Epithelial cell of esophagus (primary cell): ENCODE data around the gene MAP1LC3B.
"Not testable (repeated sequence)": the region's sequence is repeated elsewhere in the genome, so short reads cannot be mapped to it uniquely, and the experiment has no call there.

Experiments
- DNase-seq: peaks from one replicate; pipeline ENCODE4 v3.0.0; 2010; ENCODE audit warnings: low read depth
- H3K4me3 ChIP-seq: 2 replicates; pipeline ENCODE4 v1.5.1; 2011; ENCODE audit warnings: mild to moderate bottlenecking, low read length, control low read depth
- CTCF ChIP-seq: IDR thresholded peaks from 2 replicates; pipeline ENCODE4 v1.5.1; 2011; ENCODE audit warnings: low read depth, mild to moderate bottlenecking, low read length, control low read depth, inconsistent platforms; ENCODE audit not compliant: insufficient read depth; ENCODE audit errors: missing control alignments

Gene MAP1LC3B

DNA sequence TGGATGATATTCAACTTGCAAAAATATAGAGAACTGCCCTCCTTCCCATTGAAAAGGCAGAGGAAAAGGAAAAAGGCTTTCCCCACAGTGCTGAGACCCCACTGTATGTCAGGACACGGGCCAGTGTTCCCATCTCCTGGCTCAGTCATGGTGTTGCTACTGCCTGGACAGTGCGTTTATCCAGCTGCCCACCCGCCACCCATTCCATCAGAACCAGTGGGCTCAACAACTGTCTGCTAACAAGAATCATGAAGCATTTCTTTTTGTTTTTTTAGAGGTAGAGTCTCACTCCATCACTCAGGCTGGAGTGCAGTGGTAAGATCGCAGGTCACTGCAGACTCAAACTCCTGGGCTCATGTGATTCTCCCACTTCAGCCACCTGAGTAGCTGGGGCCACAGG lies 19.8 kb upstream of the MAP1LC3B start:
- H3K4me3 ChIP-seq, result no peak overlapping the region
- TF ChIP-seq CTCF, result no peak
- no peak for DNase-seq

GRCh38 chr16:87374313-87374712 lies 17.8 kb upstream of the MAP1LC3B start:
- no peak overlapping the region for H3K4me3 ChIP-seq
- no peak for DNase-seq
- no peak for TF ChIP-seq CTCF

DNA sequence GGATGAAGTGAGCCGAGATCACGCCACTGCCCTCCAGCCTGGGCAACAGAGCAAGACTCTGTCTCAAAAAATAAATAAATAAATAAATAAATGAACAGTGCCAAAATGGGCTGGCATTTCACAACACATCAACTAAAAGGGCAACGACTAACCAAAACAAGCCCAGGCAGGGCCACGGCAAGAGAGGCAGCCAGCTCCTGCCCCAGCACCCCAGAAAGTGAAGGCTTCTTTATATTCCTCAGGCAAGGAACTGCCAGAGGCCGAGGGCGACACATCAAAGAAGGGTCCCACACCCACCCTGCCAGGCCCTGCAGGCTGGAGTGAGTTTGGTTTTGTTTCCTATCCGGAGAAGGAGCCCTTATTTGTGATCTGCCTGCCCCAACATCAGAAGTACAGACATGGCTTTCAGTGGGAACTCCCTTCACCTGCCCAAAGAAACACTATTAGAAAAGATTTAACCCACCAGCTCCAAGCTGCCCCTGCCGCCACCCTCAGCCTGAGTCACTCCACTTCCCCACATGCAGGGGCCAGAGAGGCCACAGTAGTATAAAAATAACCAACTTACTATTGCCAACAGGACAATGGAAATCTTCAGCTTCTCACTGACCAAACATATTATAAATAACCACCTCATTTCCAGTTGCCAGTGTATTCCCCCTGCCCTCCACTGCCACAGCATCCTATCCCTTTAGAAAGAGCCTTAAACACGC lies 16.6 kb upstream of the MAP1LC3B start:
- DNase-seq, result peak; percentile 79
- TF ChIP-seq CTCF, result no peak
- peak overlapping the region; percentile 26 for H3K4me3 ChIP-seq

DNA sequence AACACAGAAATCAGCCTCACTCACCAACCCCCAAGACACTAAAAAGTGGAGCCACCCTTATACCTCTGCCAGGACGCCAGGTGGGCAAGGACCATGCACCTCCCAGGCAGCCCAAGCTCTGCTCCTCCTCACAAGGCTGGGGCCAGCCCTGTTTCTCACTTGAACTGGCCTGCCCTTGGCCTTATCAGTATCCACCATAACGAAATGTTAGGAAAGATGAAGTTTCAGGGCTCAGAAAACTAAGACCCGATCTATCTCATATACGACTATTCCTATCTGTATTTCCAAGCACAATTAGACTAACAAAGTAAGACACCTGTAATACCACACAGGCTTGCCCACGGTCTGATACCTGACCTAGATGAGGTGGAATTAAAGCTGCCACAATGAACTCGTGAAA lies 15.5 kb upstream of the MAP1LC3B start:
- no peak for DNase-seq
- TF ChIP-seq CTCF, result no peak
- no peak overlapping the region for H3K4me3 ChIP-seq

GRCh38 chr16:87379312-87379752 lies 12.8 kb upstream of the MAP1LC3B start:
- DNase-seq, H3K4me3 ChIP-seq: not testable (repeated sequence)

DNA sequence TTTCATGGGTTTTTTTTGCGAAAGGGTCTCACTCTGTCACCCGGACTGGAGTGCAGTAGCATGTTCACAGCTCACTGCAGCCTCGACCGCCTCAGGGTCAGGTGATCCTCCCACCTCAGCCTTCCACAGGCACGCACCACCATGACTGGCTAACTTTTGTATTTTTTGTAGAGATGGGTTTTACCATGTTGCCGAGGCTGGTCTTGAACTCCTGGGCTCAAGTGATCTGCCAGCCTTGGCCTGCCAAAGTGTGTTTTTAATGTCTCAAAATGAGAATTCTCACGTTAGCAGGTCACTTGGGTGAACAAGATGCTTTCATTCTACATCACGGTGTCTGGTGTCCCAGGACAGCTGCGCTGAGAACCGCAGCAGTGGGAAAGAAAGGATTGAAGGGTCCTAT lies 11.7 kb upstream of the MAP1LC3B start:
- TF ChIP-seq CTCF, result no peak
- DNase-seq, result no peak
- no peak overlapping the region for H3K4me3 ChIP-seq

DNA sequence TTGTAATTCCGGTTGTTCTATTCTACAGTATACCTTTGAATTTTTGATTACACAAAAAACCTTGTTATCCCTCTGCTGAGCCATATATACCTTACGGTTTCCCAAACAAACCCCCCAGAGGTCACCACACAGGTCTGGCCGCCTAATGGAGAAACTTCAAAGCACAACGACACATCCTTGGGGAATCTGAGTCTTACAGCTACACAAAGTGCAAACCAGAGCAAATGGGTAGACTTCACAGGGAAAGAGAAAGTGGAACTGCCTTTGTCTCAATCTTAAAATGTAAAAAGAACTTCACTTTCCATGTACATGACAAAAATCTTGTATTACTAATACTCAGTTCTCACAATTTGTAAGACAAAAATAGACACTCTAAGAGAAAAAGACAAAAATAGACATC lies 11.3 kb upstream of the MAP1LC3B start:
- TF ChIP-seq CTCF, result no peak
- DNase-seq, result no peak
- H3K4me3 ChIP-seq, result no peak overlapping the region
